IPS-18a (cell line): ENCODE data around the gene TMEM132C.
"Not testable (repeated sequence)": the region's sequence is repeated elsewhere in the genome, so short reads cannot be mapped to it uniquely, and the experiment has no call there.

ENCODE experiments used
- H3K27ac ChIP-seq: one replicate; pipeline ENCODE4 v1.5.1; 2013; ENCODE audit warnings: low read length
- H3K27me3 ChIP-seq: one replicate; pipeline ENCODE4 v1.6.1; 2013; ENCODE audit warnings: mild to moderate bottlenecking, low read length; ENCODE audit not compliant: control insufficient read depth, insufficient read depth
- H3K36me3 ChIP-seq: one replicate; pipeline ENCODE4 v1.6.1; 2013; ENCODE audit warnings: low read depth, low read length; ENCODE audit not compliant: control insufficient read depth
- H3K4me1 ChIP-seq: one replicate; pipeline ENCODE4 v1.6.1; 2013; ENCODE audit warnings: low read depth, low read length; ENCODE audit not compliant: control insufficient read depth
- H3K4me3 ChIP-seq: one replicate; pipeline ENCODE4 v1.5.1; 2013; ENCODE audit warnings: low read length
- H3K9ac ChIP-seq: one replicate; pipeline ENCODE4 v1.6.1; 2013; ENCODE audit warnings: mild to moderate bottlenecking, low read length, moderate library complexity
- H3K9me3 ChIP-seq: one replicate; pipeline ENCODE4 v1.6.1; 2013; ENCODE audit warnings: low read depth, low read length; ENCODE audit not compliant: control insufficient read depth

TMEM132C gene

DNA sequence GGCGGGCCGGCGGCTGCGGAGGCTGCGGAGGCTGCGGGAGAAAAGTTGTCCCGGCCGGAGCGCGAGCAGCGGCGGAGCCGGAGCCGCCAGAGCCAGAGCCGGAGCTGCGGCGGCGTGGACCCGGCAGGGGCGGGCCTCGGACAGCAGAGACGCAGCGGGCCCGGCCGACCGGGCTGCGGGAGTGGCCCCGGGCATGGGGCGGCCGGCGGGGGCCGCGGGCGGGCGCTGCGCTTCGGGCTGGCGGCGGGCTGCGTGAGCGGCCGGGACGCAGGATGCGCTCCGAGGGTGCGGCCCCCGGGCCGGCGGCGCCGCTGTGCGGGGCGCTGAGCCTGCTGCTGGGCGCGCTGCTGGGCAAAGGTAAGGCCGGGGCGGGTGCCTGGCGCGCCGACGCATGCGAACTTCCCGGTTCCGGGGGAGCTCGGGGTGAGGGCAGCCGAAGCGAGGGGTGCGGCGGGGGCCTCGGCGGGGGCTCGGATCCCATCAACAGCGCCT, at the start of gene TMEM132C:
Gene TMEM132C, plus strand, starts transcription at position 40 of the 492 bp plus-strand sequence. Its CDS starts 233 bp downstream, at position 273.
- no peak within 1 kb of the TSS for H3K9ac ChIP-seq
- H3K36me3 ChIP-seq: no peaks in the 10 kb centered on the region
- H3K4me1 ChIP-seq: no peaks in the 10 kb centered on the region
- H3K27ac ChIP-seq: no peak within 1 kb of the TSS
- H3K27me3 ChIP-seq: peaks cover 72% of the 10 kb centered on the region
- peak within 1 kb of the TSS; percentile 45 for H3K4me3 ChIP-seq
- peaks cover 21% of the 10 kb centered on the region for H3K9me3 ChIP-seq

- Histone ChIP-seq H3K27me3 (no peaks in the 10 kb centered on the region), H3K4me3 (no peak overlapping the region), H3K27ac (no peak overlapping the region), H3K4me1 (no peaks in the 10 kb centered on the region), H3K9me3 (peaks cover 15% of the 10 kb centered on the region), H3K9ac (no peak overlapping the region), H3K36me3 (no peaks in the 10 kb centered on the region)
These were observed 42.7 kb upstream of the TMEM132C start for GRCh38 chr12:128224226-128224625.

- Histone ChIP-seq H3K9ac (no peak overlapping the region), H3K4me3 (no peak overlapping the region), H3K27me3 (no peaks in the 10 kb centered on the region), H3K9me3 (peaks cover 18% of the 10 kb centered on the region), H3K4me1 (peaks cover 2% of the 10 kb centered on the region), H3K27ac (no peak overlapping the region), H3K36me3 (no peaks in the 10 kb centered on the region)
These were observed 38.4 kb upstream of the TMEM132C start for GRCh38 chr12:128228581-128228980.

DNA sequence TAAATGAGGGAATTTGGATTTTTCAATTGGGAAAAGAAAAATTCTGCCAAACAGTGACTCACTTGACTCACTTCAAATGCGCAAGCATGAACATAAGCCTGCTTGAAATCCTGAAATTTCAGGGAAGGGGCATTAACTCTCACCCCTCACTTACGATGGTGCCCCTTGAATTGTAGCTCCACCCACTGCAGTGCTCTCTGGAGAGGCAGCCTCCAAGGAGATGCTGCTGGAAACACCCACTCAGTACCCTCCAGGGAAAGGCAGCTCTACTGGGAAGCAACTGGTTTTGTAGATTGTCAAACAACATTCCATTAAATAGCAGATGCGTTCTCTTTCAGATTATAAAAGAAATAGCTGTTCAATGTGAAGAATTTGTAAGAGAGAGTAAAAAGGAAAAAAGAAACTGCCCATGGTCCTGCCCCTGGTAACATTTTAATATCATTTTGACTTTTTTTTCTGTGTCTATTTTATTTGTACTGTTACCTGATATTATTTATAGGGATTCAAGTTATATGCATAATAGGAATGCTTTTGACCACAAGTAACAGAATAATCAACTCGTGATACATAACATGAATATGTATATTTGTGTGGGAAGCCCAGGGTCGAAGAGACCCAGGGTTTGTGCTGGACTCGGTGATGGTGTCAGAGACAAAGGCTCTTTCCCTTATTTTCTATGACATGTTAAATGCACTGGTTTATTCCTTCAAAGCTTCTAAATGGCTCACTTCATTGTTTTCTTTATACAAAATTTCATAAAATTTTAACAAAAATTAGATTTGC, 31.1 kb upstream of the TMEM132C start:
- no peaks in the 10 kb centered on the region for H3K27me3 ChIP-seq
- peaks cover 10% of the 10 kb centered on the region for H3K9me3 ChIP-seq
- no peaks in the 10 kb centered on the region for H3K36me3 ChIP-seq
- no peak overlapping the region for H3K4me3 ChIP-seq
- H3K4me1 ChIP-seq: peaks cover 2% of the 10 kb centered on the region
- H3K27ac ChIP-seq: no peak overlapping the region
- no peak overlapping the region for H3K9ac ChIP-seq

- Histone ChIP-seq H3K9ac (no peak overlapping the region), H3K4me3 (no peak overlapping the region), H3K36me3 (no peaks in the 10 kb centered on the region), H3K27ac (no peak overlapping the region), H3K27me3 (no peaks in the 10 kb centered on the region), H3K9me3 (peaks cover 10% of the 10 kb centered on the region), H3K4me1 (peaks cover 2% of the 10 kb centered on the region)
These were observed 30.4 kb upstream of the TMEM132C start for GRCh38 chr12:128236525-128236924.

DNA sequence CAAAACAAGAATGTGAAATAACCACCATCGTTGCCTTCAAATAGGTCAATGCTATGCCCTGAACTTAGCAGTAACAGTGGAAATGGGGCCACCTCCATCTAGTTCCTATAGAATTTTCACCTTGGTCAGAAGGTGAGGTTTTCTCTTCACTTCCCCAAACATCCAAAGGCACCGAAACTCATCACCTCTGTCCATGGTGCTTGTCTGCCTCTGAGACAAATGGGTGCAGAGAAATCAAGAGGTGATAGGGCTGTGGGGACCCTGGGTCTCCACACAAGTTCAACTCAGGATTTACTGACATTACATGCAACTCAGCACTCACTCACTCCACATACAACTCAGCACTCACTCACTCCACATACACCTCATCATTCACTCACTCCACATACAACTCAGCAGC, 26.2 kb upstream of the TMEM132C start:
- Histone ChIP-seq H3K27ac (no peak overlapping the region), H3K9ac (no peak overlapping the region), H3K9me3 (peaks cover 10% of the 10 kb centered on the region), H3K36me3 (no peaks in the 10 kb centered on the region), H3K4me1 (no peaks in the 10 kb centered on the region), H3K27me3 (no peaks in the 10 kb centered on the region), H3K4me3 (no peak overlapping the region)

DNA sequence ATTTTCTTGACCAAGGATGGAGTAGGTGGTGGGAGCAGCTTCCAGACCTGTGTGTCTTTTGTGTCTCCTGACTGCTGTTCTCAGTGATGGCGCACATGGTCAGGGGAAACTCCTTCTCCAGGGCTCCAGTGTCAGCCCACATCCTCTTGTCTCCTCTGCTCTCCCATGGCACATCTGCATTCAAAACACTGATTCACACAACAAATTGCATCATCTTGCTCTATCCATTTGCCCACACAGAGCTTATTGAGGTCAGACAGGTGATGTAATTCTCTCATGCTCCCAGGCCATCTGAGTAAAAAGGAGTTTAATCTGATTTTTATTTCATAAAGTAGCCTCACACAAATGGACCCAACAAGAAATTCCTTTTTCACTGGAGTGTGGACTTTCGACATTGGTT, 21.8 kb upstream of the TMEM132C start:
- Histone ChIP-seq H3K27ac (no peak overlapping the region), H3K9ac (no peak overlapping the region), H3K9me3 (peaks cover 5% of the 10 kb centered on the region), H3K4me3 (no peak overlapping the region), H3K36me3 (no peaks in the 10 kb centered on the region), H3K27me3 (no peaks in the 10 kb centered on the region), H3K4me1 (no peaks in the 10 kb centered on the region)

DNA sequence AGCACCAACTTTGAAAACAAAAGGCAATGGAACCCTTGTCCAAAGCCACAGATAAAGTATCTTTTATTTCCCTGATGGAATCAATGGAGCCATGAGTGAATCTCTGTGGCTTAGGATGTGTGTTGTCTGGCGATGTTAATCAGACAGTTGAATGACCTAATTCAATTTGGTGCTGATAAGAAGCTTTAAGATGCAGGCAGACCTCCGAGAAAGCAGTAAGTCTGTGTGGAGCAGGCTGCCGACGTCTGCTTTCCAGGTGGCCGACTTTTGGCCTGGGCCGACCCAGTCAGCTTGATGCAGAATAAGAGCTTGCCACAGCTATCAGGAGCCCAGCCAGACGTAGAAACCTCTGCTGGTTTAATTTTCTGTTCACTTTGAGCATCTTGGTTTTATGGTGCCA, 21.1 kb upstream of the TMEM132C start:
- Histone ChIP-seq H3K4me1 (no peaks in the 10 kb centered on the region), H3K27me3 (no peaks in the 10 kb centered on the region), H3K9me3 (peaks cover 11% of the 10 kb centered on the region), H3K4me3 (no peak overlapping the region), H3K36me3 (no peaks in the 10 kb centered on the region), H3K27ac (no peak overlapping the region), H3K9ac (no peak overlapping the region)

DNA sequence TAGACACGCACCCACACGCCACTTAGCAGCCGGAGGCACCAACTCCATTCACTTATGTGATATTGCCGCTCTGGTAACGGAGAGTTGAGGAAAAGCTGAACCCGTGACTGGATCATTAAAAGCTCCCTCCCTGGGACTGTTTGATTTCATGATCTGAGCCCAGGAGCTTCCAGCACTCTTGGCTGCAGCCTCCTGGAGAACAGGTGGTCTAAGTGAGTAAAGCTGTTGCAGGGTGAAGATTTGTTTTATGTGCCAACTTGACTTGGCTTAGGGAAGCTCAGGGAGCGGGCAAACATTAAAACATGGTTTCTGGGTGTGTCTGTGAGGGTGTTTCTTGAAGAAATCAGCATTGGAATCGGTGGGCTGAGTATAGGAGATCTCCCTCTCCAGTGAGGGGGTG, 16.9 kb upstream of the TMEM132C start:
- H3K4me1 ChIP-seq: no peaks in the 10 kb centered on the region
- peaks cover 28% of the 10 kb centered on the region for H3K9me3 ChIP-seq
- no peak overlapping the region for H3K27ac ChIP-seq

GRCh38 chr12:128253829-128254228, 13.1 kb upstream of the TMEM132C start:
- H3K27ac ChIP-seq, H3K4me1 ChIP-seq, H3K36me3 ChIP-seq, H3K4me3 ChIP-seq, H3K9ac ChIP-seq, H3K27me3 ChIP-seq: not testable (repeated sequence)
- peaks cover 34% of the 10 kb centered on the region for H3K9me3 ChIP-seq

More for the DNA sequence above, 16.9 kb upstream of the TMEM132C start:
- Histone ChIP-seq H3K4me3 (no peak overlapping the region), H3K36me3 (no peaks in the 10 kb centered on the region), H3K27me3 (no peaks in the 10 kb centered on the region), H3K9ac (no peak overlapping the region)

DNA sequence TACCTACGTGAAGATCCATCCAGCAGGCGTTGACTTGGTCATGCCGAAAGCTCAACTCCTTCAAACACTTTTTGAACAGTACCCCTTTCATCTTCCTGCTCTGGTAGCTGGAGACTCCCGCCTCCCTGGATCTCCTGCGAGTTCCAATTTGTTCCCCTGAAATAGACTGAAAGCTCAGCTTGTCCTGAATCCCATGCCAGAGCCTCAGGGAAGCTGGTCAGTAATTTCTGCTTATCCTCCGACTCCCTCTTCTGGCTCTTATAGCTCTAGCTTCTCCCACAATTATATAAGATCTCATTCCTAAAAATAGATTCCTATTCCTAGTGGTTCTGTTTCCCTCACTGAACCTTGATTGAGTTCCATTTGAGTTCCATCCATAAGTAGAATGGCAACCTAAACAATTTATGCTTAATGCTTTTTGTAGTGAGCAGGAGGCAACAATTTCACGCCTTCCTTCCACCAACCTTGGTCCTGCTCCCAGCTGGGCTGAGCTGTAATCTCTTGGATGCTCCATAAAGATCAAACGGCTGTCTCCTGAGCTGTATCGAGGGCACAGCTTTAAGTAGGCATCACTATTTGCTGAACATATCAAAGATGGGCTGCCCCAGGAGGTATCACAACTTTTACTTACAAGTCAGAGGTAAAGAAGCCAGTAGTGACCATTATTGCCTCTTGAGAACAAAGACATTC, 8.0 kb upstream of the TMEM132C start:
- Histone ChIP-seq H3K9me3 (peaks cover 25% of the 10 kb centered on the region), H3K27me3 (peaks cover 1% of the 10 kb centered on the region), H3K27ac (no peak overlapping the region), H3K4me1 (no peaks in the 10 kb centered on the region), H3K4me3 (no peak overlapping the region), H3K36me3 (no peaks in the 10 kb centered on the region), H3K9ac (no peak overlapping the region)
